ENCODE data around the gene SMAD3.

Gene SMAD3

GRCh38 chr15:67096546-67097294 lies 31.3 kb downstream of the SMAD3 start:
- DNase-seq (ENCODE audit: low spot score) = no peak

DNA sequence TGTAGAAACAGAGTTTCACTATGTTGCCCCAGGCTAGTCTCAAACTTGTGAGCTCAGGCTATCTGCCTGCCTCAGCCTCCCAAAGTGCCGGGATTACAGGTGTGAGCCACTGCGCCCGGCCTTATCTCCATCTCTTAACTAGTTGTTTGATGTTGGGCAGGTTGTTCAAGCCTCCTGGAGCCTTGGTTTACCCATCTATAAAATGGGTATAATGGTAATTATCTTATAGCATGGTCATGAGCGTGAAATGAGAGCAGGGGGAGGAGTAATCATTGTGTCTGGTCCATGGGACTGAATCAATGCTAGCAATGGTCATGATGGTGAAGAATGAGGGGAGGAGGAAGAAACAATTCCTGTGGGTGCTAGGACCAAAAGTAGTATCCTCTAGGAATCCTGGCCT lies 32.0 kb downstream of the SMAD3 start:
- DNase-seq (ENCODE audit: low spot score) = no peak

GRCh38 chr15:67097930-67098740 lies 32.7 kb downstream of the SMAD3 start:
- peak; percentile 80 for DNase-seq (ENCODE audit: low spot score)

DNA sequence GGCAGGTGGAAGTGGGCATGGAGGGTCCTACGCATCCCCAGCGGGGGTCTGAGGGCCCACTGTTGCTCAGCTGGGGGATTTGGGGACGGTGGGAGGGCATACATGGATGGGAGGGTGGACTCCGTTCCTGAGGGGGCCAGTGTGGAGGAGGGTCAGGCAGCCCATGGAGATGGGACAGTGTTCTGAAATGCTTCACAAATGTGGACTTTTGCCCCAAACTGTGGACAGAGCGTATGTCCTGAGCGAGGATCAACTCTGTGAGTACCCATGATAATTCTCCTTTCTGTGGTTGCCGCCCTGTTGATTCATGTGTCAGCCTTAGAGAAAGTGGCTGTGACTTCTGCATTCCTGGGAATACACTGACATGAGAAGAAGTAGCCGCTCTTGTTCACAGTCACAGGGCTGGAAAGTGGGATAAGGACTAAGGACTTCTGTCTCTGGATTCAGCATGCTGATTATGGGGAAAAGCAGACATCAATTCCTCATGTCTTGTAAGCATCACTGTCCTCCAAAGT lies 33.4 kb downstream of the SMAD3 start:
- DNase-seq (ENCODE audit: low spot score) = no peak

GRCh38 chr15:67100124-67100791 lies 34.9 kb downstream of the SMAD3 start:
- DNase-seq (ENCODE audit: low spot score) = no peak

GRCh38 chr15:67100801-67101581 lies 35.6 kb downstream of the SMAD3 start:
- no peak for DNase-seq (ENCODE audit: low spot score)

GRCh38 chr15:67101911-67102598 lies 36.7 kb downstream of the SMAD3 start:
- DNase-seq (ENCODE audit: low spot score) = no peak

- no peak for DNase-seq (ENCODE audit: low spot score)
Observed at GRCh38 chr15:67102599-67102929, 37.2 kb downstream of the SMAD3 start.

DNA sequence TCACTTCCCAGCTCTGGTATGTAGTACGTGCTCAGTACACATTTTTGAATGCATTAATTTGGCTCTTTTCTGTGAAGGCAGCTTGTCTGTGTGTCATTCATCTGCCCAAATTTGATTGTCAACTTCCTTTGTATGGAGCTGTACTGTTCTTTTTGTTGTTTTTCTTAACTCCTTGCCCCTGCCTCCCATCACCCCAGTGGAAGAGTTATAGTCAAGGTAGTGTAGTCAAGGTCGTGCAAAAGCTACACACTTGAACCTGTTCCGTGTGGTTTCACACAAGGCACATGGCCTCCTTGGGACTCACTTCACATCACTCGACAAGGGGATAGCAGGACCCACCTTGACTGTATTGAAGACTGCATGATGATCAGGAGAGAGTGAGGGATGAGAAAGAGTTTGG lies 37.6 kb downstream of the SMAD3 start:
- no peak for DNase-seq (ENCODE audit: low spot score)

GRCh38 chr15:67103432-67103831 lies 38.0 kb downstream of the SMAD3 start:
- DNase-seq (ENCODE audit: low spot score) = no peak

DNA sequence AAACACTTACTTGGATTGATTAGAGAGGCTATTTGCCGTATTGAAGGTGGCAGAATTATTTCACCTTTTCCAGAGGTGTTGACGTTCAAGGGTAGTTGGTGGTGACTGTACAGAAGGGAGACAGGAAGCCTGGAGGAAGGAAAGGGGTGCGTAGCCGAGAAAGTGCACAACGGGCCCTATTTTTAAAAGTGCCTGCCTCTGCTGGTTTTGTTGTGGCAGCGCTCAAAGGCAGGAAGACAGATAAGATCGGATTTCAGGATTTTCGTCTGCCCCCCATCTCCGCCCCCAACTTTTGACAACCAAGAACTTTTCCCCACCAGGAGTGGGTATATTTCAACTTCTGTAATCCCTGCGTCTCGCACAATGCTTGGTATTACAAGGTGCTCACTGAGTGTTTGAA lies 38.5 kb downstream of the SMAD3 start:
- DNase-seq (ENCODE audit: low spot score) = no peak

DNA sequence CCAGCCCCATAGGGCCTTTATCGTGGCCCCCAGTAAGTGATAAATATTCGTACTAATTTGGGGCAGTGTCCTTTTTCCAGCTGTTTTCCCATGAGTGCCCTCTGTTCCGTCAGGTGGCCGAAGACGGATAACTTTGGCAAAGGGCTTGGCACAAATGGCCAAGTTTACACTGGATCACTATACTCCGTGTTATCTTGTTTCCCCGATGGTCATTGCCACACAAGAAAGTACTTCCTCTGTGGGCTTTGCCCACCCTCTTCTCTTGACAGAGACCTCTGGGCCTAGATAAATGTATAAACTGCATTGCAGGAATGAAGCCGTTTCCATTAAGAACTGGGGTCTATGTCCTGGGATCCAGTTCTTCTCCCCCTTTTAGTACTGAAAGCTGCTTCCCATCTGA lies 39.1 kb downstream of the SMAD3 start:
- DNase-seq (ENCODE audit: low spot score) = no peak

GRCh38 chr15:67105065-67105951 lies 39.9 kb downstream of the SMAD3 start:
- DNase-seq (ENCODE audit: low spot score) = no peak

DNA sequence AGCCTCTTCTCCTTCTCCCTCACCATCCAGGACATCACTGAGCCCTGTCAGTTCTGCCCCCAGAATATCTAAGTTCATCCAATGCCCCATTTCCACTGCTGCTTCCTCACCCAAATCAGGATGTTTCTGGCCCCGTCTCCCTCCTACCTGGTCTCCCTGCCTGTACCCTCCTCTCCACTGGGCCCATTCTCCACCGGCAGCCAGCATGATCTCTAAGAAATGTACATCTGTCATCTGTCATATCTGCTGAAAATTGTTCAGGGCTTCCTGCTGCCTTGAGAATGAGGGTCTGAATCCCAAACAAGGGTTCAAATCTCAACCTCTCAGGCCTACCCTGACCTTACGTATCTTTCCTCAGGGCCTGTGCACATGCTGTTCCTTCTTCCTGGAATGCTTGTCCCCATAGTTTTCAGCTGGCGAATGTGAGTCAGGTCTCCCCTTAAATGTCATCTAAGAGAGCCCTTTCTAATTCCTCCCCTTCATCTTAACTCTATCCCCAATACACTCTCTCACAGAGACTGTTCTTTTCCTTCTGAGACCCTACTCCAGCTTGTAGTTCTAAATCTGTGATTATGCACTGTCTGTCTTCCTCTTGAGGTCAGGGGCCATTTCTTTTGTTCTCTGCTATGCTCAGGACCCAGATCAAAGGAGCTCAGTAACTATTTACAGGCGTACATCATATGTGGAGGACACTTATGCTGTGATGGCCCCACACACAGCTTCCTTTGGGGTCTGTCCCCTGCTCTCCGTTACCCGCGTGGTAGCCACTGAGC lies 40.8 kb downstream of the SMAD3 start:
- no peak for DNase-seq (ENCODE audit: low spot score)

GRCh38 chr15:67106764-67107013 lies 41.3 kb downstream of the SMAD3 start:
- no peak for DNase-seq (ENCODE audit: low spot score)

DNA sequence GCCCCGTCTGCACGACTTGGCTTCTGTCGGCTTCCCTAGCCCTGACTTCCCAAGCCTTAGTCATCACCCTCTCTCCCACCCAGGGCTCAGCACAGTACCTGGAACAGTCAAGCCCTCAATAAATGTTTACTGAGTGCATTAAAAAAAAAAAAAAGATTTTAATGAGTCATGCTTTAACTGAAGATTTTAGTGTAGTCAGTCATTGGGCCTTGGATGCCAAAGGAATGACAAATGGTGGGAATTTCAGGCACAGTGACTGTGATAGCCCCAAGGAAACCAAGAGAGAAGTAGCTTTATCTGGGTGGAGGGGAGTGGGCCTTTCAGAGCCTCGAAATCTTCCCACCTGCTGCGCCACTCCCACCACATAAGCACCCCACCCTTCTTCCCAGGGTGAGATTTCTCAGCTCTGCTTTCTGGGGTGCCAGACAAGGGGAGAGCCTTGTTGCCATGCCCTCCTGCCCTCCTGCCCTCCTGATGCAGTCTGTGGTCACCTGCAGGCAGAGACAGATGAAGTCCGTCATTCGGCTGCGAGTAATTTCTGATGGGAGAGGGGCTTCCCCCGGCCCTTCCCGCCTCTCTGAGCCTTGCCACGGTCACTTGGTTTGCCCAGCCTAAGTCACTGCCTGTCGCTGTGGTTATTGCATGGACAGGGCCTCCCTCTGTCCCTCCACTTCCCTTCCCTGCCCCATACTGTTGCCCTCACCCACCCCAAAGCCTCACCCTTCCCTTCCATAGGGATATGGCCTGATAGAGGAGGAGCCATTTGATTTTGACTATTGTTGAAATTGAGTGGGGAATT lies 41.8 kb downstream of the SMAD3 start:
- no peak for DNase-seq (ENCODE audit: low spot score)

- no peak for DNase-seq (ENCODE audit: low spot score)
Observed at GRCh38 chr15:67108122-67108961, 42.9 kb downstream of the SMAD3 start.
